PFSK-1 (cell line): ENCODE measurements around the gene FMN1.

Source experiments
- FOXP2 ChIP-seq: optimal IDR thresholded peaks from 2 replicates; pipeline ENCODE3; 2011; ENCODE audit warnings: borderline replicate concordance, control low read depth, inconsistent platforms; ENCODE audit not compliant: insufficient read depth; ENCODE audit errors: extremely low read length, extremely low read depth
- POLR2AphosphoS5 ChIP-seq: IDR thresholded peaks from 2 replicates; pipeline ENCODE4 v1.6.1; 2012; ENCODE audit warnings: low read depth, mild to moderate bottlenecking, control low read depth, low read length, moderate library complexity
- SIN3A ChIP-seq: IDR thresholded peaks from 2 replicates; pipeline ENCODE4 v1.6.1; 2012; ENCODE audit warnings: mild to moderate bottlenecking, low read length, moderate library complexity, borderline replicate concordance; ENCODE audit not compliant: insufficient read depth
- TAF1 ChIP-seq: IDR thresholded peaks from 2 replicates; pipeline ENCODE4 v1.6.1; 2012; ENCODE audit warnings: low read length, control low read depth, borderline replicate concordance; ENCODE audit not compliant: insufficient read depth
- TF ChIP-seq, protein P1 (sequence below), 2 experiments: IDR thresholded peaks; 2 replicates each; pipeline versions ENCODE4 v1.6.1 to v1.8.0; 2011 to 2012; ENCODE audit warnings: low read depth in 2 of 2, low read length in 2 of 2, control low read depth in 1 of 2, inconsistent platforms in 1 of 2, mild to moderate bottlenecking in 1 of 2, moderate library complexity in 1 of 2; ENCODE audit not compliant: insufficient read depth in 1 of 2

FMN1 gene

GRCh38 chr15:32981536-32981935, 213.0 kb downstream of the FMN1 start:
- TF ChIP-seq FOXP2, result no peak
- TF ChIP-seq, protein P1, sequence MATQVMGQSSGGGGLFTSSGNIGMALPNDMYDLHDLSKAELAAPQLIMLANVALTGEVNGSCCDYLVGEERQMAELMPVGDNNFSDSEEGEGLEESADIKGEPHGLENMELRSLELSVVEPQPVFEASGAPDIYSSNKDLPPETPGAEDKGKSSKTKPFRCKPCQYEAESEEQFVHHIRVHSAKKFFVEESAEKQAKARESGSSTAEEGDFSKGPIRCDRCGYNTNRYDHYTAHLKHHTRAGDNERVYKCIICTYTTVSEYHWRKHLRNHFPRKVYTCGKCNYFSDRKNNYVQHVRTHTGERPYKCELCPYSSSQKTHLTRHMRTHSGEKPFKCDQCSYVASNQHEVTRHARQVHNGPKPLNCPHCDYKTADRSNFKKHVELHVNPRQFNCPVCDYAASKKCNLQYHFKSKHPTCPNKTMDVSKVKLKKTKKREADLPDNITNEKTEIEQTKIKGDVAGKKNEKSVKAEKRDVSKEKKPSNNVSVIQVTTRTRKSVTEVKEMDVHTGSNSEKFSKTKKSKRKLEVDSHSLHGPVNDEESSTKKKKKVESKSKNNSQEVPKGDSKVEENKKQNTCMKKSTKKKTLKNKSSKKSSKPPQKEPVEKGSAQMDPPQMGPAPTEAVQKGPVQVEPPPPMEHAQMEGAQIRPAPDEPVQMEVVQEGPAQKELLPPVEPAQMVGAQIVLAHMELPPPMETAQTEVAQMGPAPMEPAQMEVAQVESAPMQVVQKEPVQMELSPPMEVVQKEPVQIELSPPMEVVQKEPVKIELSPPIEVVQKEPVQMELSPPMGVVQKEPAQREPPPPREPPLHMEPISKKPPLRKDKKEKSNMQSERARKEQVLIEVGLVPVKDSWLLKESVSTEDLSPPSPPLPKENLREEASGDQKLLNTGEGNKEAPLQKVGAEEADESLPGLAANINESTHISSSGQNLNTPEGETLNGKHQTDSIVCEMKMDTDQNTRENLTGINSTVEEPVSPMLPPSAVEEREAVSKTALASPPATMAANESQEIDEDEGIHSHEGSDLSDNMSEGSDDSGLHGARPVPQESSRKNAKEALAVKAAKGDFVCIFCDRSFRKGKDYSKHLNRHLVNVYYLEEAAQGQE (IDR thresholded peaks at IDR 0.05; ENCODE audit: insufficient read depth in 1 of 2, low read depth in 2 of 2, low read length in 2 of 2), result no peak
- TF ChIP-seq POLR2AphosphoS5, result no peak
- no peak for TF ChIP-seq TAF1
- TF ChIP-seq SIN3A, result no peak

- no peak for TF ChIP-seq FOXP2
- TF ChIP-seq, protein P1 (IDR thresholded peaks at IDR 0.05; ENCODE audit: insufficient read depth in 1 of 2, low read depth in 2 of 2, low read length in 2 of 2), result no peak
- TF ChIP-seq TAF1, result no peak
- no peak for TF ChIP-seq POLR2AphosphoS5
- no peak for TF ChIP-seq SIN3A
Measured at GRCh38 chr15:32979710-32980109, 214.8 kb downstream of the FMN1 start.

- TF ChIP-seq TAF1, result no peak
- TF ChIP-seq POLR2AphosphoS5, result no peak
- no peak for TF ChIP-seq FOXP2
- TF ChIP-seq, protein P1 (IDR thresholded peaks at IDR 0.05; ENCODE audit: insufficient read depth in 1 of 2, low read depth in 2 of 2, low read length in 2 of 2), result no peak
- no peak for TF ChIP-seq SIN3A
Measured at GRCh38 chr15:32977506-32977905, 217.0 kb downstream of the FMN1 start.

DNA sequence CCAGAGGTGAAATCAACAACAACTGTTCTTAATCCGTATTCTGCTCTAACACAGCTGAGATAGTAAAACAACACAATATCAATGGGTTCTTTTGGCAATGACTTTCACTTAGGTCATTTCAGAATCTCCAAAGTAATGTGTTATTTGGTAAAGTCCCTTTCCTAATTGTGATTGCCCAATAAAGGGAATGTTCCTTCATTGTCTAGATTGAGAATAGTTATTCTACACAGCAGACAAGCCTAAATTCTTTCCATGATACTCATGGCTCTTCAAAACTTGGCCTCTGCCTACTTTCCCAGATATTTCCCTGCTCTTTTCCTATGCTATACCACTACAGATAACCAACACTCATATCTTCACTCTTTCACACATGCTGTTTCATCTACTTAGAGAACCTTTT, 219.8 kb downstream of the FMN1 start:
- no peak for TF ChIP-seq FOXP2
- TF ChIP-seq, protein P1 (IDR thresholded peaks at IDR 0.05; ENCODE audit: insufficient read depth in 1 of 2, low read depth in 2 of 2, low read length in 2 of 2), result no peak
- no peak for TF ChIP-seq SIN3A
- no peak for TF ChIP-seq TAF1
- no peak for TF ChIP-seq POLR2AphosphoS5

GRCh38 chr15:32972686-32973085, 221.8 kb downstream of the FMN1 start:
- TF ChIP-seq TAF1 (no peak), SIN3A (no peak), FOXP2 (no peak), POLR2AphosphoS5 (no peak)
- TF ChIP-seq, protein P1 (IDR thresholded peaks at IDR 0.05; ENCODE audit: insufficient read depth in 1 of 2, low read depth in 2 of 2, low read length in 2 of 2), result no peak
